Measurements from ENCODE around the gene TNFRSF8. TPM values are rescaled to one million over a fixed set of nuclear protein-coding genes. Genes with fewer than 3 reads are reported as not detected.

Gene TNFRSF8
- total RNA-seq, 1 experiment from 2014 or later, result not detected

DNA sequence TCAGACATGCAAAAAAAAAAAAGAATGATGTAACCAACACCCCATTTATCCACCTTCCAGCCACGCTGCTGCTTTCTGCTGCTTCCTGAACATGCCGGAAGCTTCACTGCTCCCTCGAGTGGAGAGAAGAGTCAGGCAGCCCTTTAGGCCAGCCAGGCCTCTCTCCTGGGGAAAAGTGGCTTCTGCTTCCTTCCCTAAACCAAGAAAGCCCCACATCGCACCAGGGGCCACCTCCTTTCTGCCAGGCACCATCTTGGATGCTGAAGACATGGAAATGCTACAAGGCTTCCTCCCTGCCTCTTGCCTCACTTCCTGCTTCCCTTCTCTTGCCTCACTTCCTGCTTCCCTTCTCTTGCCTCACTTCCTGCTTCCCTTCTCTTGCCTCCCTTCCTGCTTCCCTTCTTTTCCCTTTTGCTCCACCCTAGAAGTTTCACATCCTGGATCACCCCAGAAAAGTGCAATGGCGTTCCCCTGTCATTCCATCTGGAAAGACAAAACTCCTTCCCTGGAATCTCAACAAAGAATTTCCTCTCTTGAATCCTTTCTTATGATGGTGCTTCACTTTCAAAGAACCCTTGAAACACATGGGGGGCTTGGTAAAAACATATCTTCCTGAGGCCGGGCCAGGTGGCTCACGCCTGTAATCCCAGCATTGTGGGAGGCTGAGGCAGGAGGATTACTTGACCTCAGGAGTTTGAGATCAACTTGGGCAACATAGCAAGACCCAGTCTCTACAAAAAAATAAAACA is 18.7 kb downstream of the TNFRSF8 start:
- no peak overlapping the region for H3K4me3 ChIP-seq (ENCODE audit: low read depth, low read length, poor library complexity, severe bottlenecking)
- ChIA-PET POLR2A (ENCODE audit: low non-redundant PET) (no interaction called here), CTCF (no interaction called here)
- BruUV-seq (replicated peaks), result no TSS peak
- H3K9me3 ChIP-seq (ENCODE audit: low read depth, low read length, poor library complexity, severe bottlenecking), result no peaks in the 10 kb centered on the region
- no peaks in the 10 kb centered on the region for H3K27me3 ChIP-seq (replicated peaks; ENCODE audit: insufficient read depth, low read depth, low read length, poor library complexity)
- H3K36me3 ChIP-seq (ENCODE audit: insufficient read depth, low read length, poor library complexity, severe bottlenecking), result no peaks in the 10 kb centered on the region
- H3K4me1 ChIP-seq (ENCODE audit: insufficient read depth, low read length, poor library complexity, severe bottlenecking), result no peaks in the 10 kb centered on the region
- H3K27ac ChIP-seq (ENCODE audit: low read depth, low read length, poor library complexity, severe bottlenecking), result no peak overlapping the region
- intact Hi-C loops (cut with micrococcal nuclease; ENCODE audit: unreplicated experiment), result no loop called here
- DNase-seq (ENCODE audit: low spot score), result no peak
- TF ChIP-seq, protein P1, sequence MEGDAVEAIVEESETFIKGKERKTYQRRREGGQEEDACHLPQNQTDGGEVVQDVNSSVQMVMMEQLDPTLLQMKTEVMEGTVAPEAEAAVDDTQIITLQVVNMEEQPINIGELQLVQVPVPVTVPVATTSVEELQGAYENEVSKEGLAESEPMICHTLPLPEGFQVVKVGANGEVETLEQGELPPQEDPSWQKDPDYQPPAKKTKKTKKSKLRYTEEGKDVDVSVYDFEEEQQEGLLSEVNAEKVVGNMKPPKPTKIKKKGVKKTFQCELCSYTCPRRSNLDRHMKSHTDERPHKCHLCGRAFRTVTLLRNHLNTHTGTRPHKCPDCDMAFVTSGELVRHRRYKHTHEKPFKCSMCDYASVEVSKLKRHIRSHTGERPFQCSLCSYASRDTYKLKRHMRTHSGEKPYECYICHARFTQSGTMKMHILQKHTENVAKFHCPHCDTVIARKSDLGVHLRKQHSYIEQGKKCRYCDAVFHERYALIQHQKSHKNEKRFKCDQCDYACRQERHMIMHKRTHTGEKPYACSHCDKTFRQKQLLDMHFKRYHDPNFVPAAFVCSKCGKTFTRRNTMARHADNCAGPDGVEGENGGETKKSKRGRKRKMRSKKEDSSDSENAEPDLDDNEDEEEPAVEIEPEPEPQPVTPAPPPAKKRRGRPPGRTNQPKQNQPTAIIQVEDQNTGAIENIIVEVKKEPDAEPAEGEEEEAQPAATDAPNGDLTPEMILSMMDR (conservative IDR thresholded peaks at IDR 0.05; ENCODE audit: low read depth, low read length), result no peak
- no peak for TF ChIP-seq EZH2 (IDR thresholded peaks at IDR 0.05; ENCODE audit: borderline replicate concordance, low read depth, low read length, poor library complexity, severe bottlenecking)

DNA sequence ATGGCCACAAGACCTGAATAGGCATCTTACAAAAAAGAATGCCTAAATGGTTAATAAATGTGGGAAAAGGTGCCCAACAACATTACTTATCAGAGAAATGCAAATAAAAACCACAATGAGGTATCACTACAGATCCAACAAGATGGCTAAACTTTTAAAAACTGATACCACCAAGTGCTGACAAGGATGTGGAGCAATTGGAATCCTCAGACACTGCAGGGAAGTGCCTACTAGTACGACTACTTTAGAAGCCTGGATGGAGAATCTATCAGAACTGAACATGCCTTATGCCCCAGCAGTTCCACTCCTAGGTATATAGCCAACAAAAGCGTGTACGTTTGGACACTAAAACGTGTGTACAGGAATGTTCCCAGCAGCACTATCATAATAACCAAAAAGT is 19.9 kb downstream of the TNFRSF8 start:
- no peak for TF ChIP-seq EZH2 (IDR thresholded peaks at IDR 0.05; ENCODE audit: borderline replicate concordance, low read depth, low read length, poor library complexity, severe bottlenecking)
- TF ChIP-seq, protein P1 (conservative IDR thresholded peaks at IDR 0.05; ENCODE audit: low read depth, low read length), result no peak
- Histone ChIP-seq H3K9me3 (ENCODE audit: low read depth, low read length, poor library complexity, severe bottlenecking) (no peaks in the 10 kb centered on the region), H3K4me3 (ENCODE audit: low read depth, low read length, poor library complexity, severe bottlenecking) (no peak overlapping the region), H3K27ac (ENCODE audit: low read depth, low read length, poor library complexity, severe bottlenecking) (no peak overlapping the region), H3K36me3 (ENCODE audit: insufficient read depth, low read length, poor library complexity, severe bottlenecking) (no peaks in the 10 kb centered on the region), H3K27me3 (replicated peaks; ENCODE audit: insufficient read depth, low read depth, low read length, poor library complexity) (no peaks in the 10 kb centered on the region), H3K4me1 (ENCODE audit: insufficient read depth, low read length, poor library complexity, severe bottlenecking) (no peaks in the 10 kb centered on the region)
- intact Hi-C loops (cut with micrococcal nuclease; ENCODE audit: unreplicated experiment), result no loop called here
- BruUV-seq (replicated peaks), result no TSS peak
- DNase-seq (ENCODE audit: low spot score), result no peak
- ChIA-PET POLR2A (ENCODE audit: low non-redundant PET) (no interaction called here), CTCF (no interaction called here)

DNA sequence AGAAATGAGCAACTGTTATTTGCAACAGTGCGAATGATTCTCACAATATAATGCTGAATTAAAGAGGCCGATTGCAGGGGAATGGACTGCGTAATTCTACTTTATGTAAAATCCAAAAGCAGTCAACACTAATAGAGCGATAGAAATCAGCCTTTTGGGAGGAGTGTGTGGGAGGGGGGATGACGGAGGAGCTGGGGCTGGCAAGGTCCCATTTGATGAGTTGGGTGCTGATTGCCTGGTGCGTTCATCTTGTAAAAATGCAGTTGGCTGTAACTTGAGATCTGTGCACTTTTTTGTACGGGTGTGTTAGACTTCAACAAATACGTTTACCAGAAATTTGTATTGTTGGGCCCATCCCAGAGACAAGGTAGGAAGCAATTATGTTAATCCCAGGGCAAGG is 20.7 kb downstream of the TNFRSF8 start:
- no peaks in the 10 kb centered on the region for H3K36me3 ChIP-seq (ENCODE audit: insufficient read depth, low read length, poor library complexity, severe bottlenecking)
- DNase-seq (ENCODE audit: low spot score), result no peak
- no peaks in the 10 kb centered on the region for H3K27me3 ChIP-seq (replicated peaks; ENCODE audit: insufficient read depth, low read depth, low read length, poor library complexity)
- no TSS peak for BruUV-seq (replicated peaks)
- H3K4me3 ChIP-seq (ENCODE audit: low read depth, low read length, poor library complexity, severe bottlenecking), result no peak overlapping the region
- TF ChIP-seq, protein P1 (conservative IDR thresholded peaks at IDR 0.05; ENCODE audit: low read depth, low read length), result no peak
- no peak for TF ChIP-seq EZH2 (IDR thresholded peaks at IDR 0.05; ENCODE audit: borderline replicate concordance, low read depth, low read length, poor library complexity, severe bottlenecking)
- ChIA-PET CTCF (no interaction called here), POLR2A (ENCODE audit: low non-redundant PET) (no interaction called here)
- intact Hi-C loops (cut with micrococcal nuclease; ENCODE audit: unreplicated experiment), result no loop called here
- no peaks in the 10 kb centered on the region for H3K4me1 ChIP-seq (ENCODE audit: insufficient read depth, low read length, poor library complexity, severe bottlenecking)
- no peaks in the 10 kb centered on the region for H3K9me3 ChIP-seq (ENCODE audit: low read depth, low read length, poor library complexity, severe bottlenecking)
- no peak overlapping the region for H3K27ac ChIP-seq (ENCODE audit: low read depth, low read length, poor library complexity, severe bottlenecking)
